ENCODE data around the gene ARG1. TPM values are rescaled to one million over a fixed set of nuclear protein-coding genes. Genes with fewer than 3 reads are reported as not detected.
"Not testable (repeated sequence)": the region's sequence is repeated elsewhere in the genome, so short reads cannot be mapped to it uniquely, and the experiment has no call there.

The ARG1 gene
- 0.89 TPM for total RNA-seq
- long read RNA-seq, result 0 reads

DNA sequence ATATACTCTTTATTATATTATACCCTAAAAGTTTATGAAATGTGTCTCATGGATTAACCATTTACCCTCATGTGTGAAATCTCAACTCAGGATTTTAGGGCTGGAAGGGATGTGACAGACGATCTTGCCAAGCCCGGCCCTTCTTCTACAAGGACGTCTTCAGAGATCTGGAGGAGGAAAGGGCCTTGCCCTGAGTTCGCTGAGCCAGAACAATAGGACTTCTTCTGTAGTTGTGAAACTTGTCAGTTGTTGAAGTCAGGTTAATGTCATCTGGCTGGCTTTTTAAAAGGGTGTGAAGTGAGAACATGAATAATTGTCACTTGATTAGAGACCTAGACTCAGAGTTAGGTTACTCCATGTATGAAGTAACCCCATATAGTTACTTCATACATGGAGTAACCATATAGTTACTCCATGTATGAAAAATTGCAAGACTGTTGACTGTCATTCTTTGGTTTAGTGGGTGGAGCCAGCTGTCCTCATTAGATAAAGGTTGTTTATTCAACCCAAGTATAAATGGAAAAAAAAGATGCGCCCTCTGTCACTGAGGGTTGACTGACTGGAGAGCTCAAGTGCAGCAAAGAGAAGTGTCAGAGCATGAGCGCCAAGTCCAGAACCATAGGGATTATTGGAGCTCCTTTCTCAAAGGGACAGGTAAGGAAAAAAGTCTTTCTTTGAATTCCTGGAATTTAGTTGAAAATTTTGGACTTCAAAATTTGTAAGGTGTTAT, at the start of gene ARG1:
ARG1 (plus strand) TSS at position 541 of the 730 bp plus-strand sequence; CDS start at position 598, 57 bp downstream.
- DNase-seq (ENCODE audit: low spot score), result no peak
- intact Hi-C loops (cut with DNase I), result no loop called here

DNA sequence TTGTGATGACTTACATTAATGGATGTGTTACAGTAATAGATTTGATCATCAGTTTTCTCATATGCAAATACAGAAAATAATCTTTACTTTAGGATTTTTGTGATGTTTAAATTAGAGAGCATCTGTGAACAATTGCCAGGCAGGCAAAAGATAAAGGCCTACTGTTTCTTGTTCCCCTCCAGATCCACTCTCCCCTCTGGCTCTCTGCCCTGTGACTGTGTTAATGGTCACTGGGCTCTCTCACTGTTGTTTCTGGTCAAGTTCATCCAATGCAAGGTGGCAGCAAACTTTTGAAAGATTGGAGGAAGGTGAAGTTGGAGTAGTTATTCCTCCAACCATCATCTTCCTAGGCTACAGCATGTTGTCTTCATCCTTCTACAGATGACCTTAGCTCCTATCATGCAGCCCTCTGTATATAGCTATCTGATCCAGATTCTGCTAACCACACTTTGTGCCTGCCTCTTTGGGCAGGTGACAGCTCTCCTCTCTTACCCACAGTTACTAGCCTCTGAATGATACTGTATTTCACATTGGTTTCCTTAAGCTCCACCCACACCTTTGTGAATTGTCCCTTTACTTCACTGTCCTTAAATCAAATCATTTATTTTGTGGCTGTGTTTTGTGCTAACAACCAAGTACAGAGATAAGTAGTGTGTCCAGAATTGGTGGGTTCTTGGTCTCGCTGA, 48.9 kb upstream of the ARG1 start:
- DNase-seq (ENCODE audit: low spot score), result no peak

DNA sequence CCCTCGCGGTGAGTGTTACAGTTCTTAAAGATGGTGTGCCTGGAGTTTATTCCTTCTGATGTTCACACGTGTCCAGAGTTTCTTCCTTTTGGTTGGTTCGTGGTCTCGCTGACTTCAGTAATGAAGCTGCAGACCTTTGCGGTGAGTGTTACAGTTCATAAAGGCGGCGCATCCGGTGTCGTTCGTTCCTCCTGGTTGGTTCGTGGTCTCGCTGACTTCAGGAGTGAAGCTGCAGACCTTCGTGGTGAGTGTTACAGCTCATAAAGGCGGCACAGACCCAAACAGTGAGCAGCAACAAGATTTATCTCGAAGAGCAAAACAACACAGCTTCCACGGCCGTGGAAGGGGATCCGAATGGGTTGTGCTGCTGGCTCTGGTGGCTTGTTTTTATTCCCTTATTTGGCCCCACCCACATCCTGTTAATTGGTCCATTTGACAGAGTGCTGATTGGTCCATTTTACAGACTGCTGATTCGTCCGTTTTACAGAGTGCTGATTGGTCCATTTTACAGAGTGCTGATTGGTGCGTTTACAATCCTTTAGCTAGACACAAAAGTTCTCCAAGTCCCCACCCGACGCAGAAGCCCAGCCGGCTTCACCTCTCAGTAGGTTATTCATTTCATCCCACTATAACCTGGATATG, 48.2 kb upstream of the ARG1 start:
- DNase-seq (ENCODE audit: low spot score), result no peak
- intact Hi-C loops (cut with DNase I), result no loop called here

More for the DNA sequence above, 48.9 kb upstream of the ARG1 start:
- intact Hi-C loops (cut with DNase I), result no loop called here

DNA sequence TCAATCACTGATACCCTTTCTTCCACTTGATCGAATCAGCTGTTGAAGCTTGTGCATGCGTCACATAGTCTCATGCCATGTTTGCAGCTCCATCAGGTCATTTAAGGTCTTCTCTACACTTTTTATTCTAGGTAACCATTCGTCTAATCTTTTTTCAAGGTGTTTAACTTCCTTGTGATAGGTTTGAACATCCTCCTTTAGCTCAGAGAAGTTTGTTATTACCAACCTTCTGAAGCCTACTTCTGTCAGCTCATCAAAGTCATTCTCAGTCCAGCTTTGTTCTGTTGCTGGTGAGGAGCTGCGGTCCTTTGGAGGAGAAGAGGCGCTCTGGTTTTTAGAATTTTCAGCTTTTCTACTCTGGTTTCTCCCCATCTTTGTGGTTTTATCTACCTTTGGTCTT, 42.1 kb upstream of the ARG1 start:
- DNase-seq (ENCODE audit: low spot score), result not testable (repeated sequence)
- intact Hi-C loops (cut with DNase I), result loop anchor here (5.0 to 10.0 kb wide), 2 partner anchors 336 to 644 kb away; no protein-coding TSS in a partner anchor

DNA sequence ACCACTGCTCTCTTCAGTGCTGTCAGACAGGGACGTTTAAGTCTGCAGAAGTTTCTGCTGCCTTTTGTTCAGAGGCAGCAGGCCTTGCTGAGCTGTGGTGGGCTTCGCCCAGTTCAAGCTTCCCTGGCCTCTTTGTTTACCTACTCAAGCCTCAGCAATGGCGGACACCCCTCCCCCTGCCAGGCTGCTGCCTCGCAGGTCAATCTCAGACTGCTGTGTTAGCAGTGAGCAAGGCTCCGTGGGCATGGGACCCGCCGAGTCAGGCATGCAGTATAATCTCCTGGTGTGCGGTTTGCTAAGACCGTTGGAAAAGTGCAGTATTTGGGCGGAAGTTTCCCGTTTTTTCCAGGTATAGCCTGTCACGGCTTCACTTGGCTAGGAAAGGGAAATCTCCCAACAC, 41.3 kb upstream of the ARG1 start:
- intact Hi-C loops (cut with DNase I), result loop anchor here (5.0 to 10.0 kb wide), 2 partner anchors 337 to 644 kb away; no protein-coding TSS in a partner anchor
- DNase-seq (ENCODE audit: low spot score), result not testable (repeated sequence)

DNA sequence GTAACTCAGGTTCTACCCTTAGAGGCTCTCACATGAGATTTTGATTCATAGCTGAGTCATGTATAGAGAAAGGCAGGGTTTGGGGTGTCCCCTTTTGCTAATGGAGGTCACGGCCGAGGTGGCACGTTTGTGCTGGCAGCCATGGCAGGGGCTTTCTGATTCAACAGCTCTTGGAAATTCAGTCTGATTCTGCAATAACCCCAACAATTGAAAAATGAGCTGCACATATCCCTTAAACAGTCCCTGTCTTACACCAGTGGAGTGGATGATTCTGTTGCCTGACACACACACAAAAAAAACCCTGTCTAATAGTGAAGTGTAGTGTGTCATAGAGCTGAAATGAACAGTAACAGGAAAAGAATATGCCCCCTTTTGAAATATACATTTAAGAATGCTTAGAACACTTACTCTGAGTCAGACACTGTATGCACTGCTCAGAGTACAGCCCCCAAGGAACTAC, 40.4 kb upstream of the ARG1 start:
- DNase-seq (ENCODE audit: low spot score), result no peak
- intact Hi-C loops (cut with DNase I), result loop anchor here (5.0 to 10.0 kb wide), 2 partner anchors 338 to 645 kb away; no protein-coding TSS in a partner anchor

DNA sequence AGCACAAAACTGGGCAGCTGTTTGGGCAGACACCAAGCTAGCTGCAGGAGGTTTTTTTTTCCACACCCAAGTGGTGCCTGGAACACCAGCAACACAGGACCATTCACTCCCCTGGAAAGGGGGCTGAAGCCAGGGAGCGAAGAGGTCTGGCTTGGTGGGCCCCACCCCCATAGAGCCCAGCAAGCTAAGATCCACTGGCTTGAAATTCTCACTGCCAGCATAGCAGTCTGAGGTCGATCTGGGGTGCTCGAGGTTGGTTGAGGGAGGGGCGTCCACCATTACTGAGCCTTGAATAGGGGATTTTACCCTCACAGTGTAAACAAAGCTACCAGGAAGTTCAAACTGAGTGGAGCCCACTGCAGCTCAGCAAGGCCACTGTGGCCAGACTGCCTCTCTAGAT, 34.4 kb upstream of the ARG1 start:
- intact Hi-C loops (cut with DNase I), result loop anchor here (10.0 kb wide), 1 partner anchor 344 kb away; no protein-coding TSS in a partner anchor

DNA sequence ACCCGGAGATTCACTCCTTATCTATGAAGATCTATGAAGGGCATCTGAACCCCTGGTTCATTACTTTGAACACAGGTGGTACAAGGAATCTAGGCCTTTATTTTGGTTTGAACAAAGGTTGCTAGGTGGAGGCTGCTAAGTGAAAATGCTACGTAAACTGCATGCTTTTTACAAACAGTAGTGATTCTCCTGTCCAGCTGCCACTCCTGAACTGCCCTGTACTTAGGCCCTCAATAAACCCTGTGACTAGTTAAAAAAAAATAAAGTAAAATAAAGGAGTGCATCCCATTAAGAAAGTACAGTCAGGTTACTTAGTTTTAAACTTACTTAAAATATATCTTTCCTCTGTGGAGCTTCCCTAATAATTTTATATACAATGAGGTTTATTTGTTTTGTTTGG, 27.7 kb upstream of the ARG1 start:
- DNase-seq (ENCODE audit: low spot score), result no peak
- intact Hi-C loops (cut with DNase I), result no loop called here

More for the DNA sequence above, 34.4 kb upstream of the ARG1 start:
- DNase-seq (ENCODE audit: low spot score), result not testable (repeated sequence)

DNA sequence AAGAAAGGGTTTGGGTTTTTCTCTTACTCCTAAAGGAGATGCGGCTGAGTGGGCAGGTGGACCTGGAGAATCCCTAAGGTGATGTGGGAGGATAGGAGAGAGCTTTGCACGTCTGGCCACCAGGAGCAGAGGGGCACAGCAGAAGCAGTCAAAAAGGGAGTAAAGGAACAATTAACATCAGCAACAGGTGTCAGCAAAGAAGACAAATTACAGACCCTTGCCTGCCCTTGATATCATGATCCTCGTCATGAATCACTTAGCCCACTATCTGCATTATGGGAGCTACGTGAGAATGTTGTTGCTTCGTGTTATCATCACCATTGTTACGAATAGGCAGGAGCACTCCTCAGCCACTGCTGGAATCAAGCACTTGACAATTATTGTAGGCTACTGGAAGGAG, 25.5 kb upstream of the ARG1 start:
- no peak for DNase-seq (ENCODE audit: low spot score)
- intact Hi-C loops (cut with DNase I), result no loop called here

DNA sequence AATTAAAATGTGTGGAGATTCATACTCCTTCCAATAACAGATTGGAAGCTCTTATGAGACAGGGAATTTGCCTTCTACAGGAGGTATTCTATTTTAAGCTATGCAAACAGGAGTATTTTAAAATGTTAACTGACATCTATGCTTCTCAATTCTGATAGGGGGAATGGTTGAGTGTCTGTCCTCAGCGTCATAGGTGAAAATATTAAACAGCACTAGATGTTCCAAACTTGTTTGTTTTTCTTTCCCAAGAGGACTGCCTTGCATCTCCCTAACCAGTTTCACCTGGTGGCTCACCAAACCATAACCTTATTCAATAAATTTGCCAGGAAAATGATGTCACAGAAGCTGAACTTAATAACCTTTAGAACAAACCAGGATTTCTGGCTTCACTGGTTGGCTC, 24.6 kb upstream of the ARG1 start:
- DNase-seq (ENCODE audit: low spot score), result no peak
- intact Hi-C loops (cut with DNase I), result no loop called here

DNA sequence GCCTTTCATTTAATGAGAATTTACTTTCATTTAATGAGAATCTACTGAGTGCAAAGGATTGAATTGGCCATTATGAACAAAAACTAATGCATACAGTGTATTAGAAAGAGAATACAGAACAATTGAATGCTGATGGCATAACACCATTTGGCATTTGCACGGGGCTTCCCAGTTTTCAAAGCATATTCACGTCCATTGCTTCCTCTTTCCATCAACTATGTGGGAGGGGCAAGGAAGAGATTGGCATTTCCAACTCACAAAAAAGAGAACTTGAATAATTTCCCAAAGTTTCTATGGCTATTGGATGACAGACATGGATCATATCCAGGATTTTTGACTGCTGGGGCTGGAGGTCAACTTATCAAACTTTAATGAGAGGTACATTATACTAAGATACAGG, 23.2 kb upstream of the ARG1 start:
- intact Hi-C loops (cut with DNase I), result no loop called here
- no peak for DNase-seq (ENCODE audit: low spot score)

DNA sequence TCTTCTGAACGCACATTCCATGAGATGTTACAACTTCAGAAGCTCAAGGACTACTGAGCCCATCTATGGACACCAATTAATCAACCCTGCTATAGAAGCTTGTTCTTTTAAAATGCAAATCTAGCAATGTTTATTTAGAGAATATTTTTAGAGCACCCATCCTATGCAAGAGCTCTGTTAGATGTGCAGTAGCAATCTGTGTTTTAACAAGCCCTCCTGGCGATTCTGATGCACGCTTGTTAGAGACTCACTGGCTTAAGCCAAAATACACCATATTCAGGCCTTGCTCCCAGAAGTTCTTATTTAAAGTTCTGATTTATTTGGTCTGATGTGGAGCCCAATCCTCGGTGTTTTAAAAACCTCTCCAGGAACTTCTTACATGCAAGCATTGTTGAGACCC, 21.1 kb upstream of the ARG1 start:
- intact Hi-C loops (cut with DNase I), result no loop called here
- no peak for DNase-seq (ENCODE audit: low spot score)

DNA sequence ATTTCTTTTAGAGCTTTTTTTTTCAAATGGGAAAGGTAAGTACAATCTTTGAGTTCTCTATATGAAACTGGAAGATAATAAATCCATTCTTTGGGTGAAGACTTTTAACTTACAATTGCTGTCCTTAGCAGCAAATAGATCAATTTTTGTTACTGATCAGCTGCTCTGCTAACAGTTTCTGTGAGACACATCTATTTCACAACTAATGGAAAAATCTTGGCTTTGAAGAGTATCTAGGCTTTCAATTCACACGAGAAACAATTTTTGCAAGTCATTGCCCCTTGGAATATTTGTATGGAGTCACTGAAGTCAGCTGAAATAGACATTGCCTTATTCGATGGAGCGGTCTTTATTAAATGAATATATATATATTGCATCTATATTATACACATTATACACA, 20.5 kb upstream of the ARG1 start:
- DNase-seq (ENCODE audit: low spot score), result no peak
- intact Hi-C loops (cut with DNase I), result no loop called here

DNA sequence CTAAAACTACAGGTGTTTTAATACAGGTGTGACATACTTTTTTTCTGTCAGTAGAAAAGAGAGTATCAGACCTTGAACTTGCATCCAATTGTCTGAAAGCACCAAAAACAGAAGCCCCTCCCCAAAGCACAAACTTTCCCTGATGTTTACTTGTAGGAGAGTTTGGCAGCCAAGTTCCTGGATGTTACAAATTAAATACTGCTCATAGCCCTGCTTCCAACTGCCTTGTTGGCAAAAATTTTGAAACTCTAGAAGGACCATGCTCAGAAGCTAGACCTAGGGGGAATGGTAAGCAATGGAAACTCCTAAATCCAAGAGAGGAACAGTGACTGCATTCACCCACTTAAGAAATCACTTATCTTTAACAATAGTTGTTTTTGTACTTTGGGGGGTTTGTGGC, 17.0 kb upstream of the ARG1 start:
- intact Hi-C loops (cut with DNase I), result no loop called here
- DNase-seq (ENCODE audit: low spot score), result no peak

DNA sequence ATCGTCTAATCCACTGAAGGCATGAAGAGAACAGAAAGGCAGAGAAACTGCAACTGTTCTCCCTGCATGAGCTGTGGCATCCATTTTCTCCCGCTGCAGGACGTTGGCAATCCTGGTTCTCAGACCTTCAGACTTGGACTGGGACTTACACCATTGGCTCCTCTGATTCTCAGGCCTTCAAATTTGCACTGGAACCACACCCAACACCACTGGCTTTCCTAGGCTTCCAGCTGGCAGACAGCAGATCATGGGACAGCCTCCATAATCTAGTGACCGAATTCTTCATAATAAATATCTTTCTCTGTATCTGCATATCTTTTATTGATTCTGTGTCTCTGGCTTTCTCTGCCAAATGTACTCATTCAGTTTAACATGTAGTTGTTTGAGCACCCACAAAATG, 14.1 kb upstream of the ARG1 start:
- intact Hi-C loops (cut with DNase I), result no loop called here
- no peak for DNase-seq (ENCODE audit: low spot score)

DNA sequence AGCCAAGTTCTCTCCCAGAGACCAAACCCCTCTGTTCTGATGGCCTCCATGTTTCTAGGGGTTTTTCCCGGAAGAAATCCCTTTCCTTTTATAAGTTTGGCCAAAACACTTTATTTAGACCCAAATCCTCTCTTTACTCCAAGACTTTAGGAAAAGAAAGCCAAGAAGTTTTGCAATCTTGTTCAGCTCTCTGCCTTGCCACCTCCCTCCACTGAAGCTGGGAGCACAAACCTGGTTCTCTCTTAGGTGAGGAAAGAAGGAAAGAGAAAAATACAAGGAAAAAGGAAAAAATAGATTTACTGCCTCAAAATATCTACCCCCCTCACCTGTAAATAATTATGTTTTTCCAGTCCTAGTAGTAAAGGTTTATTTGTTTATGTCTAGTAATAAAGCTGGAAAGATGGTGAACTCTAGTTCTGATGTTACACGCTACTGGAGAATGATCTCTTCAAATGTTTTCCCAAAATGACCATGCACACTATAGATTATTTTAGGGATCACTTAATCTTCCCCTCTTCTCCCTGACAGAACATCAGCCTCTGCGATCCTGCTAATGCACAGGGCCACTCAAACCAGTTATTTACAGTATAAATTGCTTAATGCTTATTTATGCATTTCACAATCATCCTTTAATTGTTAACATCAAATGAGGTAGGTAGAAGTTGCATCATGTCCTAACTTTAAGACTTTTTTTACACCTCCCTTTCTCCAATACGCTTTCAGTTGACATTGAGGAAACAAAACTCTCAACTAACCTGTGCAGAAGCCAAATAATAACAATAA, 10.9 kb upstream of the ARG1 start:
- intact Hi-C loops (cut with DNase I), result no loop called here
- no peak for DNase-seq (ENCODE audit: low spot score)

DNA sequence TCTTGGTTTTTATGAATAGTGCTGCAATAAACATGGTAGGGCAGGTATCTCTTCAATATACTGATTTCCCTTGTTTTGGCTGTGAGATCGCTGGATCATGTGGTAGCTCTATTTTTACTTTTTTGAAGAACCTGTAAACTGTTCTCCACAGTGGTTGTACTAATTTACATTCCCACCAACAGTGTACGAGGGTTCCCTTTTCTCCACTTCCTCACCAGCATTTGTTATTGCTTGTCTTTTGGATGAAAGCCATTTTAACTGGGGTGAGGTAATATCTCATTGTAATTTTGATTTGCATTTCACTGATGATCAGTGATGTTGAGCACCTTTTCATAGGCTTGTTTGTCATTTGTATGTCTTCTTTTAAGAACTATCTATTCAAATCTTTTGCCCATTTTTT, 8.0 kb upstream of the ARG1 start:
- DNase-seq (ENCODE audit: low spot score), result no peak
- intact Hi-C loops (cut with DNase I), result no loop called here

DNA sequence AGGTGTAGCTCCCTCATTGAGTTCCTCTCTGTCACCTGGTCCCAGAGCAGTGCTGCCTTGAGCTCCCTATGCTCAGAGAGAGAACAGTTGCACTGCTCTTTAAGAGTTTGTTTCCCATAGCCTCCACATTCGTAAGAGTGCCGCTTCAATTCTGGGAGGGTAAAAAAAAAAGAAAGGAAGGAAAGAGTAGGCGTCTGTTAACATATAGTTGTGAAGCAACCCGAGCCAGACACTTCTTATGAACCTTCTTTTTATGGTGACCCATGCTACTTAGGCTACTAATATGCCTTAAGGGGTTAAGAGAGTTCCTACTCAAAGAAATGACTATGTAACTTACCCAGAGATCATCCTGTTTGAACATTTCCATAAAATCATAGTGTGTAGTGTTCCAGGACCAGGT, 4.3 kb upstream of the ARG1 start:
- DNase-seq (ENCODE audit: low spot score), result no peak
- intact Hi-C loops (cut with DNase I), result no loop called here

DNA sequence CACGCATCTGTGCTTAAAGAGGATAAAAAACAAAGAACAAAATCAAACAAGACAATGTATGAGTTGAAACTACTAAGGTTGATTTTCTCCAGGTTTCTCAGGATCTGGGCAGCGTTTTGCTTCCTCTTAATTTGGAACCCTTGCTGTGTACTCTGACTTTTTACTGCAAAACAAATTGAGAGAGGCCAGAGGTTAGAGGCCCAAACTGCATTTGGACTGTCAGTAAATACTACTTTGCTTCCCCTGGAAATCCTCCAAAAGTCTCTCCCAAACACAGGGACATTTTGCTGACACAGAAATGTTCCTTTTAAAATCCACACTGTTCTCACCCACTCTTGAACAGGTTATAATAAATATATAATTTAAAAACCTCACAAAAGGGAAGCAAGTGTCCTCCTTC, 1.1 kb downstream of the ARG1 start:
- intact Hi-C loops (cut with DNase I), result no loop called here
- DNase-seq (ENCODE audit: low spot score), result no peak

DNA sequence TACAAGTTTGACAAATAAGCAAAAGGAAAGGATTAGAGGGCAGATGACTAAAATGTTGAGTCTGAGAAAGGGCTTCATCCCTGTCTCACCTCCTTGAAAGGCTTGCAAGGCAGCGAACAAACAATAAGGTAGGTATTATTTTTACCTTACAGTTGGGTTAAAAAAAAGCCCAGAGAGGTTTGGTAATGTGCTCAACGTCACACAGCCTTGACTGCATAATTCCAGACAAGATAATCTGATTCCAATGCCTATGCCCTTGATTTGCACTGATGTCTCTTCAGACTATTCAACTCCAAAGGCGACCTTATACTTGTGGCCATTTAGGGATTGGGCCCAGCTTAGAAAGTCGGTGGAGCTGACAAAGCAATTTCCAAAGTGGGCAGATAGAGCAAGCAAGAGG, 1.7 kb downstream of the ARG1 start:
- DNase-seq (ENCODE audit: low spot score), result no peak
- intact Hi-C loops (cut with DNase I), result no loop called here

All from cardiac septum (tissue), 1 donor.